HEK293 (cell line): ENCODE results near the gene MEGF10.

Experiments
- CTCF ChIA-PET: fragments of 350-600 bp; formaldehyde crosslinking; extraction: SDS; loops from one replicate; lab custom pipeline; 2021; ENCODE audit warnings: antibody characterized with exemption; lab: Yijun Ruan, JAX
- POLR2A ChIA-PET: fragments of 300-600 bp; formaldehyde crosslinking; extraction: SDS; loops from one replicate; lab custom pipeline; 2020; ENCODE audit warnings: antibody characterized with exemption, inconsistent platforms; lab: Yijun Ruan, JAX
- H3K27ac ChIP-seq: fragments of 200-500 bp; sonication (Bioruptor generic); 2 replicates; pipeline ENCODE4 v1.5.1; 2014; ENCODE audit warnings: low read depth, low read length, control low read depth, inconsistent platforms; ENCODE audit errors: extremely low read depth
- H3K36me3 ChIP-seq, 2 experiments: fragments of 200-500 bp in 1 of 2; sonication (Bioruptor generic) in 1 of 2; 1 replicate in 1 of 2; 2 replicates in 1 of 2; pipeline ENCODE4 v1.5.1; 2014 to 2017; ENCODE audit warnings: inconsistent platforms in 2 of 2, low read length in 2 of 2; ENCODE audit not compliant: control insufficient read depth in 2 of 2, insufficient read depth in 1 of 2
- H3K4me1 ChIP-seq: fragments of 200-500 bp; sonication (Bioruptor generic); 2 replicates; pipeline ENCODE4 v1.5.1; 2014; ENCODE audit warnings: mild to moderate bottlenecking, low read length, inconsistent platforms; ENCODE audit not compliant: control insufficient read depth, insufficient read depth
- H3K4me3 ChIP-seq: 2 replicates; pipeline ENCODE4 v1.5.1; 2011; ENCODE audit warnings: low read depth, mild to moderate bottlenecking, control low read depth, low read length, moderate library complexity
- H3K9me3 ChIP-seq: fragments of 200-500 bp; sonication (Bioruptor generic); 2 replicates; pipeline ENCODE4 v1.5.1; 2014; ENCODE audit warnings: low read depth, low read length, inconsistent platforms; ENCODE audit not compliant: control insufficient read depth, insufficient read depth
- GFI1B ChIP-seq: fragments of 450-650 bp; formaldehyde crosslinking; IDR thresholded peaks from 2 replicates; pipeline ENCODE4 v1.5.1; 2016; ENCODE audit warnings: missing biosample characterization, missing genetic modification characterization
- HOXA7 ChIP-seq: sonication (generic); formaldehyde crosslinking; IDR thresholded peaks from 2 replicates; pipeline ENCODE4 v1.8.1; 2022; ENCODE audit warnings: missing genetic modification reagents, borderline replicate concordance
- HOXC10 ChIP-seq: sonication (generic); formaldehyde crosslinking; IDR thresholded peaks from 2 replicates; pipeline ENCODE4 v1.8.1; 2023; ENCODE audit warnings: mild to moderate bottlenecking, missing genetic modification reagents
- HOXD13 ChIP-seq: sonication (generic); formaldehyde crosslinking; IDR thresholded peaks from 2 replicates; pipeline ENCODE4 v1.8.0; 2022; ENCODE audit warnings: missing genetic modification reagents, borderline replicate concordance
- KLF7 ChIP-seq: fragments of 450-650 bp; formaldehyde crosslinking; IDR thresholded peaks from 2 replicates; pipeline ENCODE4 v1.5.1; 2016; ENCODE audit warnings: missing biosample characterization, missing genetic modification characterization, borderline replicate concordance
- MEIS1 ChIP-seq: sonication (generic); formaldehyde crosslinking; IDR thresholded peaks from 2 replicates; pipeline ENCODE4 v1.8.1; 2022; ENCODE audit warnings: missing genetic modification reagents, mild to moderate bottlenecking, borderline replicate concordance
- SETDB1 ChIP-seq: IDR thresholded peaks from one replicate; pipeline ENCODE4 v1.6.1; 2017; ENCODE audit warnings: mild to moderate bottlenecking, low read length, moderate library complexity, mixed read lengths; ENCODE audit not compliant: insufficient read length
- SP3 ChIP-seq: fragments of 450-650 bp; formaldehyde crosslinking; IDR thresholded peaks from 2 replicates; pipeline ENCODE4 v1.5.1; 2016; ENCODE audit warnings: missing biosample characterization, missing genetic modification characterization
- ZBTB20 ChIP-seq: fragments of 450-650 bp; formaldehyde crosslinking; IDR thresholded peaks from 2 replicates; pipeline ENCODE4 v1.5.1; 2016; ENCODE audit warnings: missing biosample characterization, missing genetic modification characterization
- ZBTB26 ChIP-seq: fragments of 450-650 bp; formaldehyde crosslinking; optimal IDR thresholded peaks from 2 replicates; pipeline ENCODE3; 2016; ENCODE audit warnings: missing biosample characterization, mild to moderate bottlenecking, missing genetic modification characterization
- ZFP3 ChIP-seq: fragments of 450-650 bp; formaldehyde crosslinking; IDR thresholded peaks from 2 replicates; pipeline ENCODE4 v1.5.1; 2016; ENCODE audit warnings: low read depth, missing biosample characterization, missing genetic modification characterization
- ZNF157 ChIP-seq: fragments of 450-650 bp; formaldehyde crosslinking; IDR thresholded peaks from 2 replicates; pipeline ENCODE4 v1.5.1; 2016; ENCODE audit warnings: missing biosample characterization, missing genetic modification characterization
- ZNF202 ChIP-seq: fragments of 450-650 bp; formaldehyde crosslinking; IDR thresholded peaks from 2 replicates; pipeline ENCODE4 v1.5.1; 2016; ENCODE audit warnings: missing biosample characterization, missing genetic modification characterization, borderline replicate concordance
- ZNF221 ChIP-seq: fragments of 450-650 bp; formaldehyde crosslinking; IDR thresholded peaks from 2 replicates; pipeline ENCODE4 v1.5.1; 2017; ENCODE audit warnings: missing biosample characterization, missing genetic modification characterization, borderline replicate concordance
- ZNF23 ChIP-seq: fragments of 450-650 bp; formaldehyde crosslinking; IDR thresholded peaks from 2 replicates; pipeline ENCODE4 v1.5.1; 2016; ENCODE audit warnings: missing biosample characterization, missing genetic modification characterization, borderline replicate concordance
- ZNF548 ChIP-seq: fragments of 450-650 bp; formaldehyde crosslinking; IDR thresholded peaks from 2 replicates; pipeline ENCODE4 v1.5.1; 2016; ENCODE audit warnings: missing biosample characterization, missing genetic modification characterization
- ZNF639 ChIP-seq: fragments of 450-650 bp; formaldehyde crosslinking; IDR thresholded peaks from 2 replicates; pipeline ENCODE4 v1.5.1; 2016; ENCODE audit warnings: missing biosample characterization, missing genetic modification characterization
- ZNF664 ChIP-seq: fragments of 450-650 bp; formaldehyde crosslinking; IDR thresholded peaks from 2 replicates; pipeline ENCODE4 v1.5.1; 2016; ENCODE audit warnings: missing biosample characterization, missing genetic modification characterization
- ZNF76 ChIP-seq: fragments of 450-650 bp; formaldehyde crosslinking; IDR thresholded peaks from 2 replicates; pipeline ENCODE4; 2016; ENCODE audit warnings: low read depth, missing biosample characterization, missing genetic modification characterization, borderline replicate concordance
- TF ChIP-seq, protein P1 (sequence below): fragments of 450-650 bp; formaldehyde crosslinking; IDR thresholded peaks from 2 replicates; pipeline ENCODE4 v1.5.1; 2017; ENCODE audit warnings: missing biosample characterization, missing genetic modification characterization
- TF ChIP-seq, protein P2 (sequence below): fragments of 450-650 bp; formaldehyde crosslinking; conservative IDR thresholded peaks from 2 replicates; pipeline ENCODE4 v1.5.1; 2016; ENCODE audit warnings: low read depth, missing biosample characterization, missing genetic modification characterization
- TF ChIP-seq, protein P3 (sequence below): fragments of 450-650 bp; formaldehyde crosslinking; IDR thresholded peaks from 2 replicates; pipeline ENCODE4 v1.5.0; 2017; ENCODE audit warnings: missing biosample characterization, missing genetic modification characterization, borderline replicate concordance

MEGF10 gene

DNA sequence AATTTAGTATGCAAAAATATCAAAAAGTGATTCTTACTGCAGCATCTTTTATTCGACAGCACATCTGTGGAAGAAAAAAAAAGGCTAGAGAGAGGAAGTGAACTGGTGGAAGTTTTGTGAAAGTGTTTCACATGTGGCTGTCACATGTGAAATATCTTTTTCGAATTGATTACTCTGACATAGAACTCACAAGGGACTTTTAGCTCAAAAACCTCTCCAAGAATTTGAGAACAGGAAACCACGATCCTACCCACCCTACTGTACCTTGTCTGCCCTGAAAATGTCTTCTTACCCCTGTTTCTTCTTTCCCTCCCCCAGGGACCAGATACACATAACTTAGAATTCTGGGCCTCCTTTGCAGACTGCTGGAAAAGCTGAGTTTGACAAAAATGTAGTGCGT, 120.4 kb downstream of the MEGF10 start (continued):
- TF ChIP-seq ZFP3 = no peak
- TF ChIP-seq, protein P1, sequence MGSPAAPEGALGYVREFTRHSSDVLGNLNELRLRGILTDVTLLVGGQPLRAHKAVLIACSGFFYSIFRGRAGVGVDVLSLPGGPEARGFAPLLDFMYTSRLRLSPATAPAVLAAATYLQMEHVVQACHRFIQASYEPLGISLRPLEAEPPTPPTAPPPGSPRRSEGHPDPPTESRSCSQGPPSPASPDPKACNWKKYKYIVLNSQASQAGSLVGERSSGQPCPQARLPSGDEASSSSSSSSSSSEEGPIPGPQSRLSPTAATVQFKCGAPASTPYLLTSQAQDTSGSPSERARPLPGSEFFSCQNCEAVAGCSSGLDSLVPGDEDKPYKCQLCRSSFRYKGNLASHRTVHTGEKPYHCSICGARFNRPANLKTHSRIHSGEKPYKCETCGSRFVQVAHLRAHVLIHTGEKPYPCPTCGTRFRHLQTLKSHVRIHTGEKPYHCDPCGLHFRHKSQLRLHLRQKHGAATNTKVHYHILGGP (tag by site-specific recombination) = no peak
- TF ChIP-seq ZNF23 (tag by site-specific recombination) = no peak
- no peak for TF ChIP-seq SP3
- TF ChIP-seq KLF7 = no peak

- peaks cover 3% of the 10 kb centered on the region; the same call in 1 of the 2 replicates for H3K4me1 ChIP-seq
- H3K4me3 ChIP-seq = no peak overlapping the region
- no peaks in the 10 kb centered on the region for H3K36me3 ChIP-seq
- POLR2A ChIA-PET = no interaction called here
- CTCF ChIA-PET = no interaction called here
- no peak overlapping the region for H3K27ac ChIP-seq
- no peaks in the 10 kb centered on the region for H3K9me3 ChIP-seq
- TF ChIP-seq HOXD13 = no peak
- TF ChIP-seq, protein P2, sequence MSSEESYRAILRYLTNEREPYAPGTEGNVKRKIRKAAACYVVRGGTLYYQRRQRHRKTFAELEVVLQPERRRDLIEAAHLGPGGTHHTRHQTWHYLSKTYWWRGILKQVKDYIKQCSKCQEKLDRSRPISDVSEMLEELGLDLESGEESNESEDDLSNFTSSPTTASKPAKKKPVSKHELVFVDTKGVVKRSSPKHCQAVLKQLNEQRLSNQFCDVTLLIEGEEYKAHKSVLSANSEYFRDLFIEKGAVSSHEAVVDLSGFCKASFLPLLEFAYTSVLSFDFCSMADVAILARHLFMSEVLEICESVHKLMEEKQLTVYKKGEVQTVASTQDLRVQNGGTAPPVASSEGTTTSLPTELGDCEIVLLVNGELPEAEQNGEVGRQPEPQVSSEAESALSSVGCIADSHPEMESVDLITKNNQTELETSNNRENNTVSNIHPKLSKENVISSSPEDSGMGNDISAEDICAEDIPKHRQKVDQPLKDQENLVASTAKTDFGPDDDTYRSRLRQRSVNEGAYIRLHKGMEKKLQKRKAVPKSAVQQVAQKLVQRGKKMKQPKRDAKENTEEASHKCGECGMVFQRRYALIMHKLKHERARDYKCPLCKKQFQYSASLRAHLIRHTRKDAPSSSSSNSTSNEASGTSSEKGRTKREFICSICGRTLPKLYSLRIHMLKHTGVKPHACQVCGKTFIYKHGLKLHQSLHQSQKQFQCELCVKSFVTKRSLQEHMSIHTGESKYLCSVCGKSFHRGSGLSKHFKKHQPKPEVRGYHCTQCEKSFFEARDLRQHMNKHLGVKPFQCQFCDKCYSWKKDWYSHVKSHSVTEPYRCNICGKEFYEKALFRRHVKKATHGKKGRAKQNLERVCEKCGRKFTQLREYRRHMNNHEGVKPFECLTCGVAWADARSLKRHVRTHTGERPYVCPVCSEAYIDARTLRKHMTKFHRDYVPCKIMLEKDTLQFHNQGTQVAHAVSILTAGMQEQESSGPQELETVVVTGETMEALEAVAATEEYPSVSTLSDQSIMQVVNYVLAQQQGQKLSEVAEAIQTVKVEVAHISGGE = no peak
- no peak for TF ChIP-seq ZNF221 (tag by site-specific recombination)
- no peak for TF ChIP-seq SETDB1
- no peak for TF ChIP-seq ZBTB26 (tag by site-specific recombination)
- no peak for TF ChIP-seq ZBTB20 (tag by site-specific recombination)
- TF ChIP-seq, protein P3, sequence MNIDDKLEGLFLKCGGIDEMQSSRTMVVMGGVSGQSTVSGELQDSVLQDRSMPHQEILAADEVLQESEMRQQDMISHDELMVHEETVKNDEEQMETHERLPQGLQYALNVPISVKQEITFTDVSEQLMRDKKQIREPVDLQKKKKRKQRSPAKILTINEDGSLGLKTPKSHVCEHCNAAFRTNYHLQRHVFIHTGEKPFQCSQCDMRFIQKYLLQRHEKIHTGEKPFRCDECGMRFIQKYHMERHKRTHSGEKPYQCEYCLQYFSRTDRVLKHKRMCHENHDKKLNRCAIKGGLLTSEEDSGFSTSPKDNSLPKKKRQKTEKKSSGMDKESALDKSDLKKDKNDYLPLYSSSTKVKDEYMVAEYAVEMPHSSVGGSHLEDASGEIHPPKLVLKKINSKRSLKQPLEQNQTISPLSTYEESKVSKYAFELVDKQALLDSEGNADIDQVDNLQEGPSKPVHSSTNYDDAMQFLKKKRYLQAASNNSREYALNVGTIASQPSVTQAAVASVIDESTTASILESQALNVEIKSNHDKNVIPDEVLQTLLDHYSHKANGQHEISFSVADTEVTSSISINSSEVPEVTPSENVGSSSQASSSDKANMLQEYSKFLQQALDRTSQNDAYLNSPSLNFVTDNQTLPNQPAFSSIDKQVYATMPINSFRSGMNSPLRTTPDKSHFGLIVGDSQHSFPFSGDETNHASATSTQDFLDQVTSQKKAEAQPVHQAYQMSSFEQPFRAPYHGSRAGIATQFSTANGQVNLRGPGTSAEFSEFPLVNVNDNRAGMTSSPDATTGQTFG (tag by site-specific recombination) = no peak
- TF ChIP-seq GFI1B (tag by site-specific recombination) = no peak
- no peak for TF ChIP-seq ZNF639 (tag by site-specific recombination)
- no peak for TF ChIP-seq ZNF76 (tag by site-specific recombination)
- TF ChIP-seq ZNF157 (tag by site-specific recombination) = no peak
- TF ChIP-seq ZNF202 (tag by site-specific recombination) = no peak
- TF ChIP-seq ZNF664 (tag by site-specific recombination) = no peak
- TF ChIP-seq MEIS1 (CRISPR knock-in tag) = no peak
- TF ChIP-seq HOXC10 (CRISPR knock-in tag) = no peak
- no peak for TF ChIP-seq ZNF548 (tag by site-specific recombination)
- no peak for TF ChIP-seq HOXA7 (CRISPR knock-in tag)
Measured at GRCh38 chr5:127411381-127411780, 120.8 kb downstream of the MEGF10 start.
